Measurements from ENCODE around the gene CEMIP2. TPM values are rescaled to one million over a fixed set of nuclear protein-coding genes. Genes with fewer than 3 reads are reported as not detected.

CEMIP2 gene
- polyA plus RNA-seq, 3 donors, result 11.6 to 58.7 (median 21.4) TPM

- H3K27ac Mint-ChIP-seq, result peak overlapping the region in 3 of 7 donors; percentile 6 to 69 (median 11)
- no peak overlapping the region for H3K4me3 Mint-ChIP-seq
- H3K27me3 Mint-ChIP-seq (ENCODE audit: low read depth in 3 of 3), result no peaks in the 10 kb centered on the region
- Histone ChIP-seq H3K4me2 (replicated peaks; ENCODE audit: extremely low read depth, low read length, poor library complexity, severe bottlenecking) (no peak overlapping the region), H3K36me3 (replicated peaks in 1 of 2; ENCODE audit: control insufficient read depth in 1 of 2, insufficient read depth in 2 of 2, low read length in 2 of 2) (peaks cover 77 to 98% of the 10 kb centered on the region in 2 donors), H3K27me3 (ENCODE audit: control insufficient read depth in 2 of 2, insufficient read depth in 2 of 2, low read length in 2 of 2) (no peaks in the 10 kb centered on the region), H3K4me3 (replicated peaks in 1 of 3; ENCODE audit: low read depth in 2 of 3, low read length in 3 of 3) (no peak overlapping the region), H3K9me3 (replicated peaks in 1 of 2; ENCODE audit: control insufficient read depth in 1 of 2, insufficient read depth in 1 of 2, low read length in 2 of 2) (no peaks in the 10 kb centered on the region), H3K9ac (ENCODE audit: insufficient read depth, low read length, poor library complexity, severe bottlenecking) (no peak overlapping the region), H3K79me2 (ENCODE audit: insufficient read depth, low read length) (no peaks in the 10 kb centered on the region), H3K4me1 (ENCODE audit: control insufficient read depth in 1 of 2, insufficient read depth in 2 of 2, low read length in 2 of 2) (no peaks in the 10 kb centered on the region), H3K27ac (ENCODE audit: low read depth in 1 of 2, low read length in 2 of 2) (no peak overlapping the region), H2AFZ (ENCODE audit: insufficient read depth, low read depth, low read length, poor library complexity, severe bottlenecking) (no peak overlapping the region), H4K20me1 (ENCODE audit: insufficient read depth, low read length) (peaks cover 18% of the 10 kb centered on the region)
- WGBS (ENCODE audit: insufficient coverage), result 100% methylated on average over 1 of the region's 6 CpGs
- no peak for TF ChIP-seq CTCF (IDR thresholded peaks at IDR 0.05)
- DNase-seq, result peak in 1 of 3 donors; percentile 45
- peaks cover 82 to 98% of the 10 kb centered on the region in 2 donors for H3K36me3 Mint-ChIP-seq
- no peaks in the 10 kb centered on the region for H3K4me1 Mint-ChIP-seq
- H3K9me3 Mint-ChIP-seq, result no peaks in the 10 kb centered on the region
- intact Hi-C loops (cut with micrococcal nuclease), result no loop called here
Observed at GRCh38 chr9:71729816-71730526, 38.3 kb downstream of the CEMIP2 start.

GRCh38 chr9:71726723-71727122 is 41.6 kb downstream of the CEMIP2 start:
- H3K36me3 ChIP-seq (replicated peaks in 1 of 2; ENCODE audit: control insufficient read depth in 1 of 2, insufficient read depth in 2 of 2, low read length in 2 of 2), result peaks cover 86 to 98% of the 10 kb centered on the region in 2 donors
- WGBS (ENCODE audit: insufficient coverage), result 76% methylated on average over 2 of the region's 3 CpGs
- peaks cover 11% of the 10 kb centered on the region for H4K20me1 ChIP-seq (ENCODE audit: insufficient read depth, low read length)
- H3K27ac Mint-ChIP-seq, result peak overlapping the region in 1 of 7 donors; percentile 4
- no peaks in the 10 kb centered on the region for H3K9me3 ChIP-seq (replicated peaks in 1 of 2; ENCODE audit: control insufficient read depth in 1 of 2, insufficient read depth in 1 of 2, low read length in 2 of 2)
- TF ChIP-seq CTCF (IDR thresholded peaks at IDR 0.05), result no peak
- no peak overlapping the region for H2AFZ ChIP-seq (ENCODE audit: insufficient read depth, low read depth, low read length, poor library complexity, severe bottlenecking)
- no peak overlapping the region for H3K4me2 ChIP-seq (replicated peaks; ENCODE audit: extremely low read depth, low read length, poor library complexity, severe bottlenecking)
- peaks cover 82 to 98% of the 10 kb centered on the region in 2 donors for H3K36me3 Mint-ChIP-seq
- peaks cover 0 to 2% (median 0%) of the 10 kb centered on the region in 7 donors for H3K9me3 Mint-ChIP-seq
- H3K27me3 Mint-ChIP-seq (ENCODE audit: low read depth in 3 of 3), result peaks cover 0 to 2% (median 0%) of the 10 kb centered on the region in 3 donors
- H3K27ac ChIP-seq (ENCODE audit: low read depth in 1 of 2, low read length in 2 of 2), result no peak overlapping the region
- no peaks in the 10 kb centered on the region for H3K4me1 Mint-ChIP-seq
- no peaks in the 10 kb centered on the region for H3K79me2 ChIP-seq (ENCODE audit: insufficient read depth, low read length)
- H3K4me3 Mint-ChIP-seq, result no peak overlapping the region
- H3K4me1 ChIP-seq (ENCODE audit: control insufficient read depth in 1 of 2, insufficient read depth in 2 of 2, low read length in 2 of 2), result no peaks in the 10 kb centered on the region
- intact Hi-C loops (cut with micrococcal nuclease), result no loop called here
- H3K27me3 ChIP-seq (ENCODE audit: control insufficient read depth in 2 of 2, insufficient read depth in 2 of 2, low read length in 2 of 2), result no peaks in the 10 kb centered on the region
- no peak overlapping the region for H3K9ac ChIP-seq (ENCODE audit: insufficient read depth, low read length, poor library complexity, severe bottlenecking)
- DNase-seq, result no peak
- H3K4me3 ChIP-seq (replicated peaks in 1 of 3; ENCODE audit: low read depth in 2 of 3, low read length in 3 of 3), result no peak overlapping the region
